ENCODE data around the gene UBE2H.

UBE2H gene

GRCh38 chr7:129789000-129789399 is 163.8 kb downstream of the UBE2H start:
- DNase-seq = no peak

- DNase-seq = no peak
These were observed 165.8 kb downstream of the UBE2H start for GRCh38 chr7:129786825-129787563.

GRCh38 chr7:129785685-129786514 is 166.9 kb downstream of the UBE2H start:
- DNase-seq = no peak

GRCh38 chr7:129784783-129785684 is 167.7 kb downstream of the UBE2H start:
- no peak for DNase-seq

- no peak for DNase-seq
These were observed 168.3 kb downstream of the UBE2H start for GRCh38 chr7:129784437-129784782.

- no peak for DNase-seq
These were observed 169.2 kb downstream of the UBE2H start for GRCh38 chr7:129783584-129783919.

GRCh38 chr7:129782818-129783583 is 169.8 kb downstream of the UBE2H start:
- DNase-seq = no peak

- no peak for DNase-seq
These were observed 170.6 kb downstream of the UBE2H start for GRCh38 chr7:129781928-129782817.

- no peak for DNase-seq
These were observed 171.5 kb downstream of the UBE2H start for GRCh38 chr7:129780974-129781927.

Measured in amygdala (tissue), 56 donors.